Keratinocyte (primary cell): ENCODE measurements around the gene MET. TPM values are rescaled to one million over a fixed set of nuclear protein-coding genes. Genes with fewer than 3 reads are reported as not detected.

Experiments used
- DNase-seq: peaks from one replicate; pipeline ENCODE4 v3.0.0-alpha.2; 2011; ENCODE audit warnings: low read depth, missing footprints, low spot score
- FAIRE-seq: peaks from 2 replicates; lab custom pipeline; 2011; peaks lifted over from hg19 to GRCh38; lab: Jason Lieb, UNC
- H2AFZ ChIP-seq: 2 replicates; pipeline ENCODE4 v1.6.0; 2012; ENCODE audit warnings: low read length, control low read depth, inconsistent platforms; ENCODE audit not compliant: control insufficient read depth
- H3K27ac ChIP-seq: 2 replicates; pipeline ENCODE4 v1.5.1; 2011; ENCODE audit warnings: low read length; ENCODE audit not compliant: control insufficient read depth, insufficient read depth
- H3K27me3 ChIP-seq: 3 replicates; pipeline ENCODE4 v1.6.0; 2011; ENCODE audit warnings: low read length; ENCODE audit not compliant: control insufficient read depth, insufficient read depth; ENCODE audit errors: extremely low read depth
- H3K36me3 ChIP-seq, 2 experiments: 2 replicates in 1 of 2; 3 replicates in 1 of 2; pipeline ENCODE4 v1.5.1; 2011; ENCODE audit warnings: low read length in 2 of 2, mild to moderate bottlenecking in 1 of 2; ENCODE audit not compliant: control insufficient read depth in 2 of 2, insufficient read depth in 2 of 2; ENCODE audit errors: extremely low read depth in 1 of 2
- H3K4me1 ChIP-seq: 3 replicates; pipeline ENCODE4 v1.5.1; 2011; ENCODE audit warnings: low read length; ENCODE audit not compliant: control insufficient read depth, insufficient read depth; ENCODE audit errors: extremely low read depth
- H3K4me2 ChIP-seq: 3 replicates; pipeline ENCODE4 v1.6.0; 2011; ENCODE audit warnings: low read depth, low read length; ENCODE audit not compliant: control insufficient read depth, insufficient read depth; ENCODE audit errors: extremely low read depth
- H3K4me3 ChIP-seq, 3 experiments: fragments of 200-600 bp in 1 of 3; sonication (generic) in 1 of 3; 2 replicates in 2 of 3; 3 replicates in 1 of 3; pipeline ENCODE4 v1.5.1; 2011 to 2016; ENCODE audit warnings: low read length in 3 of 3, mild to moderate bottlenecking in 3 of 3, control low read depth in 2 of 3, inconsistent platforms in 1 of 3, low read depth in 1 of 3, mixed read lengths in 1 of 3, mixed run types in 1 of 3, moderate library complexity in 1 of 3; ENCODE audit not compliant: control insufficient read depth in 2 of 3, insufficient read depth in 2 of 3; ENCODE audit errors: extremely low read depth in 1 of 3
- H3K79me2 ChIP-seq: 2 replicates; pipeline ENCODE4 v1.6.0; 2012; ENCODE audit warnings: low read length; ENCODE audit not compliant: control insufficient read depth, insufficient read depth
- H3K9ac ChIP-seq: 3 replicates; pipeline ENCODE4 v1.6.0; 2011; ENCODE audit warnings: low read length; ENCODE audit not compliant: control insufficient read depth, insufficient read depth; ENCODE audit errors: extremely low read depth
- H3K9me1 ChIP-seq: 3 replicates; pipeline ENCODE4 v1.6.0; 2011; ENCODE audit warnings: low read length; ENCODE audit not compliant: control insufficient read depth, insufficient read depth; ENCODE audit errors: extremely low read depth
- H3K9me3 ChIP-seq: 2 replicates; pipeline ENCODE4 v1.5.1; 2012; ENCODE audit warnings: low read depth, low read length; ENCODE audit not compliant: control insufficient read depth
- H4K20me1 ChIP-seq: 3 replicates; pipeline ENCODE4 v1.6.0; 2011; ENCODE audit warnings: low read length; ENCODE audit not compliant: control insufficient read depth, insufficient read depth; ENCODE audit errors: extremely low read depth
- CTCF ChIP-seq, 3 experiments: IDR thresholded peaks in 1 of 3; conservative IDR thresholded peaks in 1 of 3; optimal IDR thresholded peaks in 1 of 3; 2 replicates in 2 of 3; 3 replicates in 1 of 3; pipeline versions ENCODE3 to v1.5.1; 2011; ENCODE audit warnings: low read length in 3 of 3, mild to moderate bottlenecking in 3 of 3, moderate library complexity in 2 of 3, control low read depth in 1 of 3, inconsistent platforms in 1 of 3; ENCODE audit not compliant: insufficient read depth in 2 of 3; ENCODE audit errors: extremely low read depth in 1 of 3
- EZH2 ChIP-seq: IDR thresholded peaks from one replicate; pipeline ENCODE4 v1.6.1; 2012; ENCODE audit warnings: inconsistent platforms, mild to moderate bottlenecking, low read length, moderate library complexity
- dilution Hi-C: fragments of 300-500 bp; cut with MboI; formaldehyde crosslinking; loops from one replicate; pipeline ENCODE4 v1.7.0; 2020; ENCODE audit warnings: low sequenced_read_pairs; ENCODE audit not compliant: extremely low pct_ligation_motif_present
- polyA plus RNA-seq, 5 experiments: library from polyadenylated mRNA; depleted of rRNA in 3 of 5; stranded (reverse) in 3 of 5; stranded (forward) in 1 of 5; unstranded in 1 of 5; fragments of >200 nt; gene quantifications; 1 replicate in 1 of 5; 2 replicates in 3 of 5; 3 replicates in 1 of 5; pipeline versions ENCODE4 v1.2.1 to v1.2.3, GENCODE V29; 2011 to 2012; ENCODE audit warnings: missing spikeins in 2 of 5, low read depth in 1 of 5, low replicate concordance in 1 of 5

The MET gene
- polyA plus RNA-seq, 1 donor (not counting 4 experiments of a cell fraction or from before 2014, with no cell fraction given): 117 TPM

- Histone ChIP-seq H3K27ac (no peak overlapping the region), H3K79me2 (peaks cover 60% of the 10 kb centered on the region), H3K4me1 (no peaks in the 10 kb centered on the region), H2AFZ (no peak overlapping the region), H3K4me2 (no peak overlapping the region), H3K36me3 (peaks cover 18 to 23% of the 10 kb centered on the region in 2 experiments), H3K9me3 (no peaks in the 10 kb centered on the region), H3K9ac (no peak overlapping the region), H4K20me1 (peaks cover 3% of the 10 kb centered on the region), H3K27me3 (no peaks in the 10 kb centered on the region), H3K9me1 (peaks cover 3% of the 10 kb centered on the region), H3K4me3 (no peak overlapping the region)
- dilution Hi-C loops: no loop called here
- no peak for TF ChIP-seq EZH2
- FAIRE-seq: no peak
- no peak for DNase-seq
These were observed 56.4 kb downstream of the MET start for GRCh38 chr7:116728413-116728812.

DNA sequence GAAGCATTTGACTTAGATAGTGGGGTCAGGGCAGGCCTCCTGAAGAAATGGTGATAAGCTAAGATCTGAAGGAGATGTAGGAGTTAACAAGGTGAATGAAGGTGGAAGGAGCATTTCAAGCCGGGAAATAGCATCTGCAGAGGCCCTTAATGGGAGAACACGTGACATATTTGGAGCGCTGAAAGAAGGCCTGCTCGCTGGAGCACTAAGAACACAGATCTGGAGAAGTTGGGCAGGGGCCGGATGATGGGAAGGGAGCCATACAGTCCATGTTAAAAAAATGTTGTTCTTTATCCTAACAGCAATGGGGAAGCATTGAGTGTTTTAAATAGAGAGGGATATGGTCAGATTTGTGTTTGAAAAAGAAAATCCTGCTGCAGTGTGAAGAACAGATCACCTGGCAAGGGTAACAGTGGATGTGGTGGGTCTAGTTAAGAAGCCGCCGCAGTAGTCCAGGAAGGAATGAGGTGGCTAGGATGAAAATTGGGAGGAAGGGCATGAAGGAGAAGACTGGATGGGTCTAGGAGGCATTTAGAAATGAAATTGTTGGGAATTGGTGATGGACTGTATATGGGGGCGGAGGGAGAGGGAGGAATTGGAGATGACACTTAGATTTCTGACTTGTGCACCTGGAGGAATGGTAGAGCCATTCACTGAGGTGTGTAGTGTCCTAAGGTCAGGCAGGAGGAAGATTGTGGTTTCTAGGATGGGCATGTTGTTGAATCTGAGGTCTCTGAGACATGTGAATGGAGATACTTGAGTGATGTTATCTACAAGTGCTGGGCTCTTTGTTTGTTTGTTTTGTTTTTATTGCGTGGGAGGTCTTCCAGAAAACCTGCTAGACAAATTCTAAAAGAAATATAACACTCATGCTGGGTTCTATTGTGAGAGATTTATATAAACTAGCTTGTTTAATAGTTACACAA, 58.4 kb downstream of the MET start:
- Histone ChIP-seq H3K9me3 (no peaks in the 10 kb centered on the region), H3K4me1 (no peaks in the 10 kb centered on the region), H3K9me1 (no peaks in the 10 kb centered on the region), H4K20me1 (no peaks in the 10 kb centered on the region), H2AFZ (no peak overlapping the region), H3K79me2 (peaks cover 56% of the 10 kb centered on the region), H3K9ac (no peak overlapping the region), H3K4me3 (no peak overlapping the region), H3K27me3 (no peaks in the 10 kb centered on the region), H3K4me2 (no peak overlapping the region), H3K27ac (no peak overlapping the region), H3K36me3 (peaks cover 20 to 23% of the 10 kb centered on the region in 2 experiments)
- DNase-seq: no peak
- TF ChIP-seq EZH2: no peak
- TF ChIP-seq CTCF (optimal IDR thresholded peaks at IDR 0.05 in 1 of 3, IDR thresholded peaks at IDR 0.05 in 1 of 3, conservative IDR thresholded peaks at IDR 0.05 in 1 of 3; ENCODE audit: extremely low read depth in 1 of 3, insufficient read depth in 2 of 3, low read length in 3 of 3): no peak
- FAIRE-seq: no peak
- dilution Hi-C loops: no loop called here
